DND-41 (cell line): ENCODE results near the gene CRACDL.

Source experiments
- ATAC-seq: fragments of 200-7000 bp; cut with Tn5 transposase; 3 replicates; pipeline ENCODE4 v1.9.1; 2021; ENCODE audit warnings: low read depth; ENCODE audit not compliant: insufficient read depth
- DNase-seq: peaks from one replicate; pipeline ENCODE4 v3.0.0-alpha.2; 2020
- H2AFZ ChIP-seq: 2 replicates; pipeline ENCODE4 v1.6.0; 2012; ENCODE audit warnings: low read depth, low read length
- H3K27ac ChIP-seq: 2 replicates; pipeline ENCODE4 v1.5.1; 2012; ENCODE audit warnings: low read length, inconsistent platforms
- H3K27me3 ChIP-seq: fragments of 200-600 bp; sonication (generic); 2 replicates; pipeline ENCODE4 v1.6.0; 2012; ENCODE audit warnings: low read length, mild to moderate bottlenecking, inconsistent platforms; ENCODE audit not compliant: insufficient read depth, poor library complexity
- H3K36me3 ChIP-seq: 2 replicates; pipeline ENCODE4 v1.5.1; 2012; ENCODE audit warnings: low read length, inconsistent platforms; ENCODE audit not compliant: insufficient read depth
- H3K4me1 ChIP-seq: 2 replicates; pipeline ENCODE4 v1.5.1; 2012; ENCODE audit warnings: mild to moderate bottlenecking, low read length; ENCODE audit not compliant: insufficient read depth
- H3K4me2 ChIP-seq: 2 replicates; pipeline ENCODE4 v1.6.0; 2012; ENCODE audit warnings: mild to moderate bottlenecking, moderate library complexity, low read length, inconsistent platforms; ENCODE audit not compliant: insufficient read depth
- H3K4me3 ChIP-seq, 2 experiments: fragments of 200-600 bp in 1 of 2; shearing (Covaris generic) in 1 of 2; 2 replicates each; pipeline ENCODE4 v1.5.1; 2012 to 2016; ENCODE audit warnings: inconsistent platforms in 2 of 2, low read length in 2 of 2, mild to moderate bottlenecking in 2 of 2, low read depth in 1 of 2, moderate library complexity in 1 of 2
- H3K79me2 ChIP-seq: 2 replicates; pipeline ENCODE4 v1.6.0; 2012; ENCODE audit warnings: low read length, inconsistent platforms; ENCODE audit not compliant: insufficient read depth
- H3K9ac ChIP-seq: 2 replicates; pipeline ENCODE4 v1.6.0; 2012; ENCODE audit warnings: low read depth, mild to moderate bottlenecking, inconsistent platforms, low read length, moderate library complexity
- H3K9me3 ChIP-seq: 2 replicates; pipeline ENCODE4 v1.5.1; 2012; ENCODE audit warnings: low read length, moderate library complexity, mild to moderate bottlenecking, inconsistent platforms; ENCODE audit not compliant: insufficient read depth, severe bottlenecking
- H4K20me1 ChIP-seq: 2 replicates; pipeline ENCODE4 v1.6.0; 2012; ENCODE audit warnings: low read length; ENCODE audit not compliant: insufficient read depth
- CTCF ChIP-seq: IDR thresholded peaks from 2 replicates; pipeline ENCODE4 v1.5.1; 2012; ENCODE audit warnings: borderline replicate concordance, low read length, moderate library complexity, mild to moderate bottlenecking; ENCODE audit not compliant: poor library complexity, severe bottlenecking; ENCODE audit errors: extremely low read depth
- EZH2 ChIP-seq: IDR thresholded peaks from 3 replicates; pipeline ENCODE4 v1.6.1; 2012; ENCODE audit warnings: borderline replicate concordance, low read depth, mild to moderate bottlenecking, moderate library complexity, low read length, inconsistent platforms; ENCODE audit not compliant: severe bottlenecking

CRACDL gene

GRCh38 chr2:98824256-98825019, 111.6 kb downstream of the CRACDL start:
- Histone ChIP-seq H3K27me3 (no peaks in the 10 kb centered on the region), H3K4me3 (no peak overlapping the region), H3K36me3 (no peaks in the 10 kb centered on the region), H3K27ac (no peak overlapping the region), H3K4me2 (no peak overlapping the region), H3K9ac (no peak overlapping the region), H3K4me1 (peaks cover 21% of the 10 kb centered on the region), H4K20me1 (no peaks in the 10 kb centered on the region), H3K9me3 (no peaks in the 10 kb centered on the region), H3K79me2 (no peaks in the 10 kb centered on the region), H2AFZ (no peak overlapping the region)
- TF ChIP-seq EZH2 (no peak), CTCF (no peak)
- no peak for DNase-seq
- no peak for ATAC-seq

- H3K79me2 ChIP-seq, result no peaks in the 10 kb centered on the region
- no peaks in the 10 kb centered on the region for H4K20me1 ChIP-seq
- H3K4me1 ChIP-seq, result peaks cover 12% of the 10 kb centered on the region
- H3K4me2 ChIP-seq, result no peak overlapping the region
- H3K27me3 ChIP-seq, result no peaks in the 10 kb centered on the region
- peak overlapping the region; percentile 3; the same call in 1 of the 2 replicates for H3K27ac ChIP-seq
- no peaks in the 10 kb centered on the region for H3K36me3 ChIP-seq
- H3K9me3 ChIP-seq, result no peaks in the 10 kb centered on the region
- ATAC-seq, result no peak
- H2AFZ ChIP-seq, result no peak overlapping the region
- no peak overlapping the region for H3K4me3 ChIP-seq
- TF ChIP-seq CTCF, result no peak
- no peak for TF ChIP-seq EZH2
- DNase-seq, result no peak
- no peak overlapping the region for H3K9ac ChIP-seq
These were observed 112.5 kb downstream of the CRACDL start for GRCh38 chr2:98823196-98824170.

GRCh38 chr2:98822301-98823164, 113.5 kb downstream of the CRACDL start:
- Histone ChIP-seq H4K20me1 (no peaks in the 10 kb centered on the region), H3K4me3 (no peak overlapping the region), H2AFZ (no peak overlapping the region), H3K36me3 (no peaks in the 10 kb centered on the region), H3K9me3 (no peaks in the 10 kb centered on the region), H3K4me1 (peaks cover 2% of the 10 kb centered on the region), H3K27me3 (no peaks in the 10 kb centered on the region), H3K9ac (no peak overlapping the region), H3K79me2 (no peaks in the 10 kb centered on the region), H3K4me2 (no peak overlapping the region), H3K27ac (no peak overlapping the region)
- TF ChIP-seq CTCF (no peak), EZH2 (no peak)
- DNase-seq, result no peak
- no peak for ATAC-seq
